GM19324 (cell line): ENCODE results near the gene MAPK8.

ENCODE experiments used
- ATAC-seq: cut with Tn5 transposase; IDR thresholded peaks from one replicate; pipeline ENCODE4 v1.9.1; 2021; ENCODE audit warnings: mild to moderate bottlenecking, moderate library complexity; ENCODE audit not compliant: unreplicated experiment, low FRiP score

MAPK8 gene

DNA sequence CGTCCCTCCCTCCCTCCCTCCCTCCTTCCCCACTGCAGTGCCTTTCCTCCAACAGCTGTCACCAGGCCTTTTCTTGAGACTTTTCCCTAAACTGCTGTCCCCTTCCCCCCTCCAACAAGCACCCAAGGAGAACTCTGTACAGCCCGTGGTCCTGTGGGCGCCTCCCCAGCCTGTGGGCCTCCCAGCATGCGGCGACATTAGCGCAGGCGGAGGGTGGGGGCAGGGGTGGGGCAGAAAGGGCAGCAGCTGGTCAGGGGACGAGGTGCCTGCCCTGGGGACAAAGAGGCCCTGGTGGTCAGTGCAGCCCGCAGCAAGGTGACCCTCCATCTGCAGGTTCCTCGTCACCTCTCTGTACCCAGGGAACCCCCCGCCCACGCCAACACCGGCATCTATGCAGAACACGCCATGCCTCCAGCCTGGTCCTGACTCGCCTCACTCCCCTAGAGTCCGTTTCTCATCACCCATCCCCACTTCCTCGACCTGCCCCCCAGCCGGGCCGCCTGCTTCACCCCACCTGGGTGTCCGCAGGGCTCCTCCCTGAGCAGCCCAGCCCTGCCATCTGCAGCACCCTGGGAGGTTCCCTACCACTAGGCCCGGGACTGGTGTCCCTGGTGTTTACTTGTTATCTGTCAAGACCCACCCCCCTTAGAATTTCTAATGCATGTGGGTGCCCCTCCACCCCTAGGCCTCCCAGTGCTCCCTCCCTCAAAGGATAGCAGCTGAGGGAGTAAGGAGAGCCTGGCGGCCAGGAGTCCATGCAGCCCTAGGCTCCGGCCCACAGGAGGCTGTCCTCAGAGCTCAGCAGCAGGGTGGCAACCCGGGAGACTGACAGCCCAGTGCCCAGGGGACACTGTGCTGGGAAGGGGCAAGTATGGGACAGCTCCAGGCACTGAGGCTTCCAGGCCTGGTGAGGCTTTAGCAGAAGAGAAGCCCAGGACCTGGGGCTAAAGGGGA, 150.6 kb downstream of the MAPK8 start:
- no peak for ATAC-seq

DNA sequence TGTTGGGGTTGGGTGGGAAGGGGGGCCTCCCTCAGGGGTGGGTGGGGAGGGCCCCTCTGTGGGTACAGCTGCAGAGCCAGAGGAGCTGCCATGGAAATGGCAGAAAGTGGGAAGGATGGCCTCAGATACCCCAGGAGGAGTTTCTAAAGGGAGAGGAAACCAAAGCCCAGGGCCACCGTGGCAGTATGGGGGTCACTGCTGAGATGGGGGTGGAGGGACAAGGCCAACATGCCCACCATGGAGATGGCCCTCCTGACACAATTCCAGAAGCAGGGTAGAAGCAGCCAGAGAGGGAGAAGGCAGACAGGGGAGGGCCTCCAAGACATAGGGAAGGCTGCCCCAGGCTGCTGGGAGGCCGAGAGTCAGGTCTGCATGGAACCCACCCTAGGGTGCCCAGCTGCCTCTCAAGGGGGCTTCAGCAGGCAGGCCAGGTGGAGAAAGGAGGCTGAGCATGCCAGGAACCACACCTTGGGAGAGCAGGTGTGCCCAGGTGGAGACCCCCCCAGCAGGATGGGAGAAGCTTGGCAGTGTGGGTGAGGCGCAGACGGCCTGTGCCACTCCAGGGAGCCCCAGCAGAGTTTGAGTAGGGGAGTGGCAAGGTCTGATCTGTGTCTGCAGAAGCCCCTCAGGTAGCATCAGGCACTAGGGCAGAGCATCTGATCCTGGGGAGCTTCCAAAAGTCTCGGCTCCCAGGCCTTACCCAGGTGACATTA, 151.6 kb downstream of the MAPK8 start:
- ATAC-seq = no peak

GRCh38 chr10:48458662-48459048, 152.2 kb downstream of the MAPK8 start:
- ATAC-seq = no peak

- ATAC-seq = no peak
Measured at GRCh38 chr10:48459270-48460150, 153.0 kb downstream of the MAPK8 start.

DNA sequence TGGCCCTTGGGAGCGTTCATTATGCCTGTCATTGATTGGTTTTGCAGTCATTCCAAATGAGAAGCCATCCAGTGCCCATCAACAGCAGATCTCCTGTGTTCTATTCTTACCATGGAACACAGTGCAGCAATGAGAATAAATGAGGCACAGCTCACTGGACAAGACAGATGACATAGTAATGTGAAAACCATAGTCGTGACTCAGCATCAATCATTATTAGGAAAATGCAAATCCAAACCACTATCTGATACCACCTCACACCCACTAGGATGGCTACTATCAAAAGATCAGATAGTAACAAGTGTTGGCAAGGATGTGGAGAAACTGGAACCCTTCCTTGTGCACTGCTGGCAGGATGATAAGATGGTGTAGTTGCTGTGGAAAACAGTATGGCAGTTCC, 153.7 kb downstream of the MAPK8 start:
- ATAC-seq = no peak

DNA sequence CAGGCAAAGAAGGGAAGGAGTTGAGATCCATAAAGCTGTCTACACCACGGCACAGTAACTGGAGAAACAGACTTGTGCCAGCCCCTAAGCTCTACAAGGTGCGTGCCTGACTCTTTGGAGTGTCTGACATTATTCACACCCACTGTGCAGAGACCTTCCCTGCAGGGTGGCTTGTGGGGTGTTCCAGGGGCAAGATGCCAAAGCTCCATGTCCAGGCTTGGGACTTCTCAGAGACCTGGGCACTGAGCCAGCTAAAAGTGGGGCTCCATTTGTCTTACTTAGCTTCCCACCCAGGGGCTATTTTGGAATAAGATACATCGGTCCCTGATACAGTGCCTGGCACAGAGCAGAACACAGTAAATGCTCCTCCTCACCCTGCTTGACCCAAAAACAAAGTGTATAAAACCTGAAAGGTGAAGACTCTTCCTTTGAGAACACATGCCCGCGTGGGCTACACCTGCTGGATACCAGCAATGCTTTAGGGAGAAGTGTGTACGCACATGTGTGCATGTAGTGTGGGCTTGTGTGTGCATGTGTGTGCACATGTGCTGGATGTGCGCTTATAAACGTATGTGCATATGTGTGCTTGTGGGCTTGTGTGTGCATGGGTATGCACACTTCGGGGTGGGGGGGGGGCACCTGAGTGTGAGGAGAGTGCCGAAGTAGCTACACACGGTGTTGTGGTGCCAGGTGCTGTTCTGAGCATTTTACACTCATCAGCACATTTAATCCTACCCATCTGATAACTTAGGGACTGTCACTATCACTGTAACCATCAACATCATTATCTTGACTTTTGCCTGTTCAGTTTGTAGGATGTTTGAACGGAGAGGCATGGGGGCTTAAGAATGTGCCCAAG, 155.4 kb downstream of the MAPK8 start:
- no peak for ATAC-seq

- ATAC-seq = no peak
Measured at GRCh38 chr10:48462482-48463020, 156.1 kb downstream of the MAPK8 start.

DNA sequence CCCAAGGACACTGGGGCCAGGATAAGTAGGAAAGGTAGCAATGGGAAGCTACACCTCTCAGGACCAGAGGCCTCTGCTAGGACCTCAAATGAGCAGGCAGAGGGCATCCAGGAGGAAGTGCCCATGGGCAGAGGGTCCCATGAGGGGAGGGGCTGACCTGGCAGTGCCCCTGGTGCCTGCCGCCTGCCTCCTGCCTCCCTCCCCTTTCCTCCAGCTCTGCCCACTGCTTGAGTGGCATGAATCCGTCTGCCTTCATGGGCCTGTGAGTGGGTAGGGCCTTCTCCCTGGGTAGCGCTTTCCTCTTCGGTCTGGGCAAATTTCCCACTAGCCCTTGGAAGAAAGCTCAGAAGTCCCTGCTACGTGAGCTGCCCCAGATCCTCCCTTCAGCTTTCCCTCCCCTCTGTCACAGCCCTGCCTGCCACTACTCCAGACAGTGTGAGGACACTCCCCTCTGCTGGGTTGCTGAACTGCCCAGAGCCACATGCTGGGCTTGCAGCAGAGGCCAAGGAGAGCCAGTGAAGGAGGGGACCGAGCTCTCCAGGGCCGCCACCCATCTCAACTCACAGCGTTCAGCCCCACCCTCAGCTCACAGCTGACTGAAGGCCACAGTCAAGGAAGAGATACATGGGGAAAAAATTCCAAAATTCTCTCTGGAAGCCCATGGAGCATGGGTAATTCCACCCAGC, 157.0 kb downstream of the MAPK8 start:
- ATAC-seq = no peak

DNA sequence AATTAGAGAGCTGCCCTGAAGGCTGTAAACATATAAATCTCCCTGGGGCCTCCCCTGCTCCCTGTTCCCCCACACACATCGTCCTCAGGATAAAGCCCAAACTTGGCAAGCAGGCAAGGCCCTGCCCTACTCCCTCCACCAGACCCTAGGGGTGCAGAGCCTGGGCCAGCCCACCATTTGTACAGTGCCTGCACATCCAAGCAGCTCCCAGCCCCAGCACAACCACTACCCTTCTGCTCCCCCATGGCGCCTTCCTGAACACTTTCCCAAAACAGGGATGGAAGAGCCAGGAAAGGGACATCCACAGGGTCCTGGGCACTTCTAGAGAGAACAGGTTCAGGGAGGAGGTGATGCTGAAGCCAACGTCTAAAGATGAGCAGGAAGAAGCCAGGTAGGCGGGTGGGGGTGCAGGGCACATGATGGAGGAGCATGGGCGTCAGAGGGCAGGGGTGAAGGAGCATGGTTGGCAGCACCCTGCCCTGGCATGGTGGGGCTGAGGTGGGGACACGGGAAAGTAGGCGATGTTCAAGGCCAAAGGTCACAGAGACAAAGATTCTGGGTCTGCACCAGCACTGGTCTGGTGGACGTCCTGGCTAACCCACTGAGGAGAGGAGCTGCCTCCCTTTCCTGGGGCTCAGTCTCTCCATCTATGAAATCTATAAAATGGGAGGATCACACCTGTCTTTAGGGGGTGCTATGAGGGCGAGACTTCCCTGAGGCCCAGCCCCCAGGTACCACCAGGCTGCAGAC, 157.8 kb downstream of the MAPK8 start:
- ATAC-seq = no peak

GRCh38 chr10:48464871-48465736, 158.6 kb downstream of the MAPK8 start:
- no peak for ATAC-seq

GRCh38 chr10:48465860-48466521, 159.5 kb downstream of the MAPK8 start:
- no peak for ATAC-seq

GRCh38 chr10:48466611-48467240, 160.2 kb downstream of the MAPK8 start:
- ATAC-seq = no peak

DNA sequence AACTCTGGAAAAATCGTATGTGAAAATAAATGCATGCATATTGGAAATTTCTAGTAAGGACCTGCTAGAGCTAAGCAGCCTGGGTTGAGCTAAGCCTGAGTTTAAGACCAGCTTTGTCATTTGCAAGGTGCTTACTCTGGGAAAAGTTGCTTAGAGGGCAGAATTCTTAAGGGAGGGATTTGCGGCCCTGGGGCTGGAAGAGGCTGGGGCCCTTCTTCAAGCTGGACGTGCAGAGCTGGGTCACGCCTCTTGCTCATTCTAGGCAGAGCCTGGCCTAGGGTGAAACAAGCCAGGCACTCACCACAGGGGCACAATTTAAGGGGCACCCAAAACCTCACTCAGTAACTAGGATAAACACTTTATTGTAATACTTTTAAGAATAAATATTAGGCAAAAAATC, 161.2 kb downstream of the MAPK8 start:
- ATAC-seq = no peak

DNA sequence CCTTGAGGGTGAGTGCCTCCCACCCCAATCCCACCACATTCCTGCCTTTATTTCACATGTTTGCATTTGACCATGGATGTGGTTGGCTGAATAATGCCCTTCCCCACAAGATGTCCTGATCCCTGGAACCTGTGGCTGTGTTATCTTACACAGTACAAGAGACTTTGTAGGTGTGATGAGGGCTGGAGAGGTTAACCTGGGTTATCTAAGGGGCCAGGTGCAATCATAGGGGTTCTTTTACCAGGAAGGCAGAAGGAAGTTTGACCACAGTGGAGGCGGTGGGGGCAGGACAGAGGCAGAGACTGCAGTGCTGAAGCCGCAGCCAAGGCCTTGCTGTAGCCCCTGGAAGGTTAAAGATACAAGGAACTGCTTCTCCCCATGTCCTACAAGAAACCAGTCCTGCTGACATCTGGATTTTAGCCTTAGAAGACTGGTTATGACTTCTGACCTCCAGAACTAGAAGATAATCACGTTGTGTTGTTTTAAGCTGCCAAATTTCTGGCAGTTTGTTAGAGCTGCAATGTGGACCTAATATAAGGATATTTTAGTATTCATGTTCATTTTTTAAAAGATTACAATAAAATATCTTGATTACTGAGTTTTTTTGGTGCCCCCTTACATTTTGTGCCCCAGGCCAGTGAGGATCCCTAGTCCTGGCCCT, 161.8 kb downstream of the MAPK8 start:
- ATAC-seq = no peak

GRCh38 chr10:48468866-48469511, 162.5 kb downstream of the MAPK8 start:
- ATAC-seq = no peak
